A549 (cell line): ENCODE measurements around the gene PM20D1. TPM values are rescaled to one million over a fixed set of nuclear protein-coding genes. Genes with fewer than 3 reads are reported as not detected.

Source experiments
- ATAC-seq, 2 experiments: fragments of 200-7000 bp in 1 of 2; fragments of >200 bp in 1 of 2; cut with Nextera tagmentation in 1 of 2; cut with Tn5 transposase in 1 of 2; 3 replicates each; pipeline versions ENCODE4 v1.8.0 to v1.9.1; 2018 to 2020; ENCODE audit warnings: mild to moderate bottlenecking in 1 of 2, moderate library complexity in 1 of 2
- CTCF ChIA-PET: fragments of 300-600 bp; sonication (Branson Sonifier 250); formaldehyde crosslinking; extraction: SDS; loops from one replicate; lab custom pipeline; 2021; ENCODE audit warnings: antibody characterized with exemption, inconsistent platforms; lab: Yijun Ruan, JAX
- POLR2A ChIA-PET: fragments of 350-600 bp; formaldehyde crosslinking; extraction: SDS; loops from one replicate; lab custom pipeline; 2021; ENCODE audit warnings: antibody characterized with exemption, inconsistent platforms; lab: Yijun Ruan, JAX
- DNase-seq, 2 experiments: peaks; one replicate each; pipeline versions ENCODE4 v3.0.0 to v3.0.0-alpha.2; 2011 to 2016; ENCODE audit warnings: low read depth in 1 of 2, low spot score in 1 of 2
- FAIRE-seq: peaks from 2 replicates; lab custom pipeline; 2011; peaks lifted over from hg19 to GRCh38; lab: Jason Lieb, UNC
- H3K27ac ChIP-seq, 2 experiments: fragments of >200 bp; sonication (Bioruptor Twin); formaldehyde crosslinking; 3 replicates each; pipeline ENCODE4 v1.5.1; 2016 to 2017
- H3K4me1 ChIP-seq: fragments of >200 bp; sonication (Bioruptor Twin); formaldehyde crosslinking; 3 replicates; pipeline ENCODE4 v1.6.1; 2016
- H3K4me2 ChIP-seq: fragments of >200 bp; sonication (Bioruptor Twin); formaldehyde crosslinking; 3 replicates; pipeline ENCODE4 v1.6.1; 2016
- H3K4me3 ChIP-seq: fragments of >200 bp; sonication (Bioruptor Twin); formaldehyde crosslinking; 3 replicates; pipeline ENCODE4 v1.5.1; 2016
- H3K9me3 ChIP-seq: fragments of >200 bp; sonication (Bioruptor Twin); formaldehyde crosslinking; 3 replicates; pipeline ENCODE4 v1.6.1; 2016
- CEBPB ChIP-seq, 2 experiments: fragments of >200 bp in 1 of 2; sonication (Bioruptor Twin) in 1 of 2; formaldehyde crosslinking in 1 of 2; IDR thresholded peaks; 2 replicates each; pipeline ENCODE4 v1.6.1; 2012 to 2016
- CHD2 ChIP-seq: fragments of 150-350 bp; IDR thresholded peaks from 2 replicates; pipeline ENCODE4 v1.6.1; 2014; ENCODE audit warnings: low read length; ENCODE audit not compliant: partially characterized antibody
- EHMT2 ChIP-seq: fragments of 200-600 bp; sonication (generic); IDR thresholded peaks from 2 replicates; pipeline ENCODE4 v1.6.1; 2016; ENCODE audit warnings: antibody characterized with exemption, low read depth, mild to moderate bottlenecking, moderate library complexity
- EP300 ChIP-seq, 2 experiments: fragments of >200 bp; sonication (Bioruptor Twin); formaldehyde crosslinking; IDR thresholded peaks; 2 replicates in 1 of 2; 3 replicates in 1 of 2; pipeline ENCODE4 v1.6.1; 2016 to 2017
- ESRRA ChIP-seq: fragments of 150-350 bp; IDR thresholded peaks from 2 replicates; pipeline ENCODE4 v1.6.1; 2014; ENCODE audit warnings: mild to moderate bottlenecking, low read length, borderline replicate concordance
- JUNB ChIP-seq: fragments of >200 bp; sonication (Bioruptor Twin); formaldehyde crosslinking; IDR thresholded peaks from 2 replicates; pipeline ENCODE4 v1.6.1; 2016
- KDM5A ChIP-seq: fragments of 200-600 bp; sonication (generic); IDR thresholded peaks from 2 replicates; pipeline ENCODE4 v1.6.1; 2016; ENCODE audit warnings: antibody characterized with exemption, mild to moderate bottlenecking
- RFX5 ChIP-seq: fragments of 450-650 bp; IDR thresholded peaks from 2 replicates; pipeline ENCODE4 v1.7.1; 2014; ENCODE audit warnings: antibody characterized with exemption, mild to moderate bottlenecking, moderate library complexity
- TP53 ChIP-seq: fragments of 250-450 bp; sonication (Bioruptor Pico); IDR thresholded peaks from 2 replicates; pipeline ENCODE4 v1.5.0; 2021; ENCODE audit warnings: mild to moderate bottlenecking, moderate library complexity
- ZC3H11A ChIP-seq: fragments of 450-650 bp; IDR thresholded peaks from 2 replicates; pipeline ENCODE4 v1.6.1; 2014; ENCODE audit warnings: antibody characterized with exemption, mild to moderate bottlenecking
- ZNF302 ChIP-seq: fragments of 250-450 bp; sonication (Bioruptor Pico); IDR thresholded peaks from 2 replicates; pipeline ENCODE4 v1.9.0; 2021; ENCODE audit warnings: inconsistent platforms, mild to moderate bottlenecking, moderate library complexity
- WGBS: methylation state at CpG from one replicate; pipeline ENCODE4 v1.1.6; 2017; ENCODE audit errors: missing lambda C conversion rate; 5-methylcytosine and 5-hydroxymethylcytosine counted together
- polyA plus RNA-seq, 4 experiments: library from polyadenylated mRNA; depleted of rRNA in 3 of 4; stranded (reverse); fragments of >200 nt; fragmentation: RNase III in 1 of 4; extraction: RNeasy Plus Mini Kit Qiagen cat#74134 plus additional on column Dnase treatment in 1 of 4; gene quantifications; 2 replicates in 3 of 4; 3 replicates in 1 of 4; pipeline ENCODE4 v1.2.3, GENCODE V29; 2011 to 2017
- TF ChIP-seq, protein P1 (sequence below): fragments of 200-600 bp; sonication (generic); IDR thresholded peaks from 2 replicates; pipeline ENCODE4 v1.6.1; 2016; ENCODE audit warnings: antibody characterized with exemption, mild to moderate bottlenecking, moderate library complexity
- TF ChIP-seq, protein P2 (sequence below): fragments of 150-350 bp; IDR thresholded peaks from 2 replicates; pipeline ENCODE4 v1.6.1; 2014; ENCODE audit warnings: low read depth, mild to moderate bottlenecking, low read length

PM20D1 gene
- polyA plus RNA-seq, 2 of the 4 experiments (the other 2 are of a cell fraction), result not detected

DNA sequence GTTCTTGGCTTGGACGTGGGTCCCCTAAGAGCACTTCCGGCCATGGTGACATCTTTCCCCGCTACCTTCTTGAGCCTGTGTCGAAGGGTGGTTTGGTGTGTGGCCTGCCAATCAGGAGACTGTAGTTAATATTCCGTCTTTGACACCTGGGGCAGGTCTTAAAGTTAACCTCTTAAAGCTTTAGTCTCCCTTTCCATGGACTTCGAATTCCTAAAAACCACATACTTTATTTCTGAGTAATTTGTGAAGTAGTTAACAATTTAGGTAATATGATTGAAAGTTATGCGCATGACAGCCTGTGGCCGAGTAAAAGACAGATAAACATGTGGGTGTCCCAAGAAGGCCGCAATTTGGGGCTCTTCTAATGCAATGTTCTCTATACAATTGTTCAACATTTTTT lies 64.5 kb downstream of the PM20D1 start:
- CTCF ChIA-PET, result interaction anchor here (1.0 to 17.3 kb wide), 7 partner anchors 11 to 197 kb away, joined by 3 to 371 read pairs (median 4); no protein-coding TSS in a partner anchor
- no peak overlapping the region for H3K4me2 ChIP-seq
- TF ChIP-seq, protein P1, sequence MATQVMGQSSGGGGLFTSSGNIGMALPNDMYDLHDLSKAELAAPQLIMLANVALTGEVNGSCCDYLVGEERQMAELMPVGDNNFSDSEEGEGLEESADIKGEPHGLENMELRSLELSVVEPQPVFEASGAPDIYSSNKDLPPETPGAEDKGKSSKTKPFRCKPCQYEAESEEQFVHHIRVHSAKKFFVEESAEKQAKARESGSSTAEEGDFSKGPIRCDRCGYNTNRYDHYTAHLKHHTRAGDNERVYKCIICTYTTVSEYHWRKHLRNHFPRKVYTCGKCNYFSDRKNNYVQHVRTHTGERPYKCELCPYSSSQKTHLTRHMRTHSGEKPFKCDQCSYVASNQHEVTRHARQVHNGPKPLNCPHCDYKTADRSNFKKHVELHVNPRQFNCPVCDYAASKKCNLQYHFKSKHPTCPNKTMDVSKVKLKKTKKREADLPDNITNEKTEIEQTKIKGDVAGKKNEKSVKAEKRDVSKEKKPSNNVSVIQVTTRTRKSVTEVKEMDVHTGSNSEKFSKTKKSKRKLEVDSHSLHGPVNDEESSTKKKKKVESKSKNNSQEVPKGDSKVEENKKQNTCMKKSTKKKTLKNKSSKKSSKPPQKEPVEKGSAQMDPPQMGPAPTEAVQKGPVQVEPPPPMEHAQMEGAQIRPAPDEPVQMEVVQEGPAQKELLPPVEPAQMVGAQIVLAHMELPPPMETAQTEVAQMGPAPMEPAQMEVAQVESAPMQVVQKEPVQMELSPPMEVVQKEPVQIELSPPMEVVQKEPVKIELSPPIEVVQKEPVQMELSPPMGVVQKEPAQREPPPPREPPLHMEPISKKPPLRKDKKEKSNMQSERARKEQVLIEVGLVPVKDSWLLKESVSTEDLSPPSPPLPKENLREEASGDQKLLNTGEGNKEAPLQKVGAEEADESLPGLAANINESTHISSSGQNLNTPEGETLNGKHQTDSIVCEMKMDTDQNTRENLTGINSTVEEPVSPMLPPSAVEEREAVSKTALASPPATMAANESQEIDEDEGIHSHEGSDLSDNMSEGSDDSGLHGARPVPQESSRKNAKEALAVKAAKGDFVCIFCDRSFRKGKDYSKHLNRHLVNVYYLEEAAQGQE, result no peak
- TF ChIP-seq CHD2 (no peak), ZC3H11A (no peak), EHMT2 (no peak), JUNB (no peak), KDM5A (no peak)
- TF ChIP-seq, protein P2, sequence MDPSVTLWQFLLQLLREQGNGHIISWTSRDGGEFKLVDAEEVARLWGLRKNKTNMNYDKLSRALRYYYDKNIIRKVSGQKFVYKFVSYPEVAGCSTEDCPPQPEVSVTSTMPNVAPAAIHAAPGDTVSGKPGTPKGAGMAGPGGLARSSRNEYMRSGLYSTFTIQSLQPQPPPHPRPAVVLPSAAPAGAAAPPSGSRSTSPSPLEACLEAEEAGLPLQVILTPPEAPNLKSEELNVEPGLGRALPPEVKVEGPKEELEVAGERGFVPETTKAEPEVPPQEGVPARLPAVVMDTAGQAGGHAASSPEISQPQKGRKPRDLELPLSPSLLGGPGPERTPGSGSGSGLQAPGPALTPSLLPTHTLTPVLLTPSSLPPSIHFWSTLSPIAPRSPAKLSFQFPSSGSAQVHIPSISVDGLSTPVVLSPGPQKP, result no peak
- no peak for ATAC-seq
- 86% methylated on average over 9 of the region's 9 CpGs for WGBS
- H3K4me1 ChIP-seq, result no peaks in the 10 kb centered on the region
- FAIRE-seq, result no peak
- no peak for DNase-seq
- H3K9me3 ChIP-seq, result no peaks in the 10 kb centered on the region
- H3K27ac ChIP-seq, result no peak overlapping the region
- POLR2A ChIA-PET, result no interaction called here
- no peak overlapping the region for H3K4me3 ChIP-seq

- Histone ChIP-seq H3K4me3 (no peak overlapping the region), H3K9me3 (no peaks in the 10 kb centered on the region), H3K4me2 (no peak overlapping the region), H3K27ac (no peak overlapping the region), H3K4me1 (no peaks in the 10 kb centered on the region)
- 93% methylated on average over 4 of the region's 4 CpGs for WGBS
- FAIRE-seq (no peak), ATAC-seq (no peak), DNase-seq (no peak)
- ChIA-PET CTCF (interaction anchor here (0.6 to 17.3 kb wide), 5 partner anchors 14 to 198 kb away, joined by 3 to 371 read pairs (median 5); no protein-coding TSS in a partner anchor), POLR2A (no interaction called here)
- TF ChIP-seq RFX5, result no peak
- no peak for TF ChIP-seq TP53 (CRISPR knock-in tag)
- TF ChIP-seq, protein P1, result no peak
Measured at GRCh38 chr1:205783904-205784303, 66.0 kb downstream of the PM20D1 start.

DNA sequence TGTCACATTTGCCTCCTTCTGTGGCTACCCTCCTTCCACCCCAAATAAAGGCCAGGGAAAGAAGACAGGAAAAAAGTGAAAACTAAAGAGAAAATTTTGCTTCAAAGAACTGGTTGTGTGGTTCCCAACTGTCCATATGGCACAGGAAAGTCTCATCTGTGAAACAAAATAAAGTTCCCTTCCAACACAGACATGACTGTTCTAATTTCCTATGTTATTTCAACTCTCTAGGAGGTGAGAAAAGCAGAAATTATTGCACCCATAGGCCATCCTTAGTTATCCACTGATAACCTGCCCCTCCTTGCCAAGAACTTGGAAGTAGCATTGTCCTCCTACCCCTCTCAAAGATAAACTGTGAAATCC lies 66.5 kb downstream of the PM20D1 start:
- ChIA-PET CTCF (interaction anchor here (2.3 to 17.3 kb wide), 2 partner anchors 8 to 199 kb away, joined by 25 to 371 read pairs; no protein-coding TSS in a partner anchor), POLR2A (no interaction called here)
- H3K4me3 ChIP-seq, result no peak overlapping the region
- FAIRE-seq (no peak), DNase-seq (no peak), ATAC-seq (no peak)
- TF ChIP-seq EP300 (IDR thresholded peaks at IDR 0.05) (no peak), ESRRA (no peak), ZNF302 (CRISPR knock-in tag) (no peak), CEBPB (IDR thresholded peaks at IDR 0.05) (no peak)
- H3K27ac ChIP-seq, result no peak overlapping the region
- no peaks in the 10 kb centered on the region for H3K4me1 ChIP-seq
- H3K9me3 ChIP-seq, result no peaks in the 10 kb centered on the region
- no peak overlapping the region for H3K4me2 ChIP-seq
